Neural progenitor cell (in vitro differentiated cells): ENCODE results near the gene RASGRP4.

ENCODE experiments used
- CTCF ChIP-seq: fragments of 200-600 bp; sonication (generic); IDR thresholded peaks from 2 replicates; pipeline ENCODE4 v1.5.1; 2017; ENCODE audit warnings: antibody characterized with exemption, mild to moderate bottlenecking
- EZH2 ChIP-seq: fragments of 200-600 bp; sonication (generic); IDR thresholded peaks from 2 replicates; pipeline ENCODE4 v1.6.1; 2017; ENCODE audit warnings: antibody characterized with exemption, mild to moderate bottlenecking, moderate library complexity

- no peak for TF ChIP-seq CTCF
- no peak for TF ChIP-seq EZH2
Measured at GRCh38 chr19:38405276-38405675, 20.7 kb downstream of the RASGRP4 start.
